Activated B cell treated with CpG ODN at 0.5 μM for 24 hours (primary cell): ENCODE data around the gene CSMD2. TPM values are rescaled to one million over a fixed set of nuclear protein-coding genes. Genes with fewer than 3 reads are reported as not detected.

Experiments used
- ATAC-seq: fragments of 200-7000 bp; cut with Tn5 transposase; one replicate; pipeline ENCODE4 v1.10.0; 2021; ENCODE audit warnings: low read depth, mild to moderate bottlenecking, moderate library complexity
- CTCF ChIA-PET: fragments of 350-600 bp; sonication (Branson Sonifier 250); formaldehyde crosslinking; loops from one replicate; lab custom pipeline; 2021; ENCODE audit warnings: antibody characterized with exemption; lab: Charles Lee
- POLR2A ChIA-PET: fragments of 350-600 bp; sonication (Branson Sonifier 250); formaldehyde crosslinking; loops from one replicate; lab custom pipeline; 2021; ENCODE audit warnings: antibody characterized with exemption; lab: Charles Lee
- DNase-seq: peaks from one replicate; pipeline ENCODE4 v3.0.0; 2022
- H3K27ac Mint-ChIP-seq: one replicate; pipeline ENCODE4 v1.8.0; 2020; ENCODE audit warnings: mixed read lengths
- H3K27me3 Mint-ChIP-seq: one replicate; pipeline ENCODE4 v1.8.0; 2021; ENCODE audit warnings: mixed read lengths
- H3K36me3 Mint-ChIP-seq: one replicate; pipeline ENCODE4 v1.8.0; 2021; ENCODE audit warnings: low read depth, mixed read lengths
- H3K4me1 Mint-ChIP-seq: one replicate; pipeline ENCODE4 v1.8.0; 2021; ENCODE audit warnings: mixed read lengths
- H3K4me3 Mint-ChIP-seq: one replicate; pipeline ENCODE4 v1.8.0; 2020; ENCODE audit warnings: mild to moderate bottlenecking, mixed read lengths
- H3K9me3 Mint-ChIP-seq: one replicate; pipeline ENCODE4 v1.8.0; 2020; ENCODE audit warnings: mixed read lengths
- CTCF ChIP-seq: fragments of 200-600 bp; IDR thresholded peaks from one replicate; pipeline ENCODE4 v1.8.0; 2022; ENCODE audit warnings: antibody characterized with exemption, mild to moderate bottlenecking
- intact Hi-C: fragments of 100-400 bp; cut with micrococcal nuclease; formaldehyde crosslinking; loops from one replicate; pipeline ENCODE4 v1.15.1; 2024
- total RNA-seq: library from RNA; stranded (reverse); gene quantifications from 2 replicates; pipeline ENCODE4 v1.2.3, GENCODE V29; 2022

Gene CSMD2
- total RNA-seq, 1 donor from 2014 or later = not detected

DNA sequence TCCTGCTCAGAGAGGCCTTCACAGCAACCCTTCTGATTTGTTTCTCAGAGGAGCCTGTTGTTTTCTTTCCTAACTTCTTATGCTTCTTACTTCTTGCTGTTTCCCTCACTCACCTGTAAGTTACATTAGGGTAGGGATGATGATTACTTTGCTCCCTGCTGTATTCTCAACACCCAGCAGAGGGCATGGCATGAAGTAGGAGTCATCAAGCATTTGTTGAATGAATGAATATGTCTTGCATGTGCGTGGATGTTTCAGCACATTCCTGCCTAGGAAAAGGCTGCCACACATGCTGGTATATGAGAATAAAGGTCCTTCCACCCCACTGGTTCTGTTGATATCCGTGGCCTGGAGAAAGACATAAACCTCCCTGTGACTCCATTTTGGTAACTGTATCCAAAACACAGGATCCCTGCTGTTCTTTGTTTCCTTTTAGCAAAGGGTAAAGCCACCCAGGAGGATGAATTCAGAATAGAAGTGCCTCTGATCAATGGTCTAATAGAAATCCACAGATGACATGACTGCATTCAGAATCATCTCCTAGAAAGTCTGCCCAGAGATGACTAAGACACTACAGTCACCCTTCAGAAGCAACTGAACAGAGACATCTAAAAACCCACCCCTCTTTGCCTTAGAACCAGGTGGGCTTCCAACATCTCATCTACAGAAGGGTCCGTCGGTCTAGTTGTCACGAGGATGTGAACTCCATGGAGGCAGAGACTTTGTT is 523.8 kb downstream of the CSMD2 start:
- Mint-ChIP-seq H3K4me1 (no peaks in the 10 kb centered on the region), H3K27me3 (peaks cover 22% of the 10 kb centered on the region), H3K36me3 (no peaks in the 10 kb centered on the region), H3K9me3 (no peaks in the 10 kb centered on the region), H3K4me3 (no peak overlapping the region), H3K27ac (no peak overlapping the region)
- ChIA-PET CTCF (no interaction called here), POLR2A (no interaction called here)
- no peak for DNase-seq
- no peak for TF ChIP-seq CTCF
- intact Hi-C loops = no loop called here
- no peak for ATAC-seq

- H3K9me3 Mint-ChIP-seq = no peaks in the 10 kb centered on the region
- no peak for DNase-seq
- peaks cover 29% of the 10 kb centered on the region for H3K27me3 Mint-ChIP-seq
- no peak overlapping the region for H3K4me3 Mint-ChIP-seq
- no peaks in the 10 kb centered on the region for H3K36me3 Mint-ChIP-seq
- POLR2A ChIA-PET = no interaction called here
- no peak for TF ChIP-seq CTCF
- ATAC-seq = no peak
- no peak overlapping the region for H3K27ac Mint-ChIP-seq
- no peaks in the 10 kb centered on the region for H3K4me1 Mint-ChIP-seq
- intact Hi-C loops = no loop called here
- CTCF ChIA-PET = no interaction called here
Observed at GRCh38 chr1:33640114-33640660, 524.8 kb downstream of the CSMD2 start.

DNA sequence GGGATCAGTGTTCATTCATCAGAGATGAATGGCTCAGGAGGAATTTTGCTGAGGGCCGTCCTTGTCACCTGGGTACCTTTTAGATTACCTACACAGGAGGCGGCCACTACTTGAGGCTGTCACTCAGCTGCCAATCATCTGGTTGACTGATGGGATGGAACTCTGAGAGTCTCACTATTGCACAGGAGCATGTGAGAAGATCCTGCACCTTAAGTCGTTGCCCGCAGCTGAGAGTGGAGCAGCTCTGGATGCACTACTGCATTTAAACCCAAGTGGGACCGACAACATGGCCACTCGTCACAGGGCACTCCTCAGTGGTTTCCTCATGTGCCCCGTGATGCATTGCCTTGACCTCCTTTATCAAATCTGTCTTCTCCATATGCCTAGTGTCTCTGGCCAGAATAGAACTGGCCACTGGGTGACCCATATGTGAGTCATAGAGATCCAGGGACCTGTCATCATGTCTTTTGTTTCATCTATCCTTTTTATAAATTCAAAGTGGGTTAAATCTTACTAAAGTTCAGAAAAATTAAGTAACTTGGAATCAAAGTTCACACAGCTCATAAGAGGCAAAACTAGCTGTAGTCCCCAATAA is 527.1 kb downstream of the CSMD2 start:
- ATAC-seq (no peak), DNase-seq (no peak)
- Mint-ChIP-seq H3K4me1 (no peaks in the 10 kb centered on the region), H3K27me3 (peaks cover 35% of the 10 kb centered on the region), H3K27ac (no peak overlapping the region), H3K9me3 (no peaks in the 10 kb centered on the region), H3K36me3 (no peaks in the 10 kb centered on the region), H3K4me3 (no peak overlapping the region)
- POLR2A ChIA-PET = no interaction called here
- TF ChIP-seq CTCF = no peak
- CTCF ChIA-PET = interaction anchor here (0.9 kb wide), 1 partner anchor 961 kb away, joined by 3 read pairs; no protein-coding TSS in a partner anchor
- intact Hi-C loops = loop anchor here (10.0 kb wide), 1 partner anchor 377 kb away; no protein-coding TSS in a partner anchor

DNA sequence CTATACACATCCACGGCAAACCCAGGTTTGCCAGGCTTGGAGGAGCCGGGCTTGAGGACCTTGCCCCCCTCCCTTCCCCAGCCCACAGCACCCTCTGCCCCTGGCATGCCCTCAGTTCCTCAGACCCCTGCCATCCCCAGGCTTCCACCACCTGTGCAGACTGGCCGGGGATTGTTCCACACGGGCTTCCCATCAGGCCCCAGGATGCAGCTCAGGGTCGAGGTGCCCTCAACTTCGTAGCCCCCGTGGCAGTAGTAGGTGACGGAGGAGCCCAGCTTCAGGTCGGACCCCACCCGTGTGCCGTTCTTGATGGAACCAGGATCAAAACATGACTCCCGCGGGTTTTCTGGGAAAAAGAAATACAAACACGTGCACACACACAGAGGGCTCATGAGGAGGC is 528.8 kb downstream of the CSMD2 start:
- POLR2A ChIA-PET = no interaction called here

More for the DNA sequence above, 528.8 kb downstream of the CSMD2 start:
- CTCF ChIA-PET = no interaction called here
- H3K4me3 Mint-ChIP-seq = no peak overlapping the region
- DNase-seq (no peak), ATAC-seq (no peak)
- H3K4me1 Mint-ChIP-seq = no peaks in the 10 kb centered on the region
- peaks cover 36% of the 10 kb centered on the region for H3K27me3 Mint-ChIP-seq
- H3K9me3 Mint-ChIP-seq = no peaks in the 10 kb centered on the region
- no peak overlapping the region for H3K27ac Mint-ChIP-seq
- H3K36me3 Mint-ChIP-seq = no peaks in the 10 kb centered on the region
- intact Hi-C loops = loop anchor here (10.0 kb wide), 1 partner anchor 379 kb away; no protein-coding TSS in a partner anchor
- no peak for TF ChIP-seq CTCF
